GM12878 (cell line): ENCODE data around the gene YPEL4.

ENCODE experiments used
- ATF7 ChIP-seq: fragments of 450-650 bp; IDR thresholded peaks from 2 replicates; pipeline ENCODE4 v1.6.1; 2016; ENCODE audit warnings: low read depth, mild to moderate bottlenecking
- CEBPZ ChIP-seq: fragments of 150-350 bp; IDR thresholded peaks from 2 replicates; pipeline ENCODE4 v1.6.1; 2016; ENCODE audit warnings: low read depth, low read length
- HDAC6 ChIP-seq: fragments of 200-600 bp; sonication (generic); IDR thresholded peaks from one replicate; pipeline ENCODE4 v1.8.0; 2017; ENCODE audit warnings: antibody characterized with exemption; ENCODE audit not compliant: unreplicated experiment
- MXI1 ChIP-seq: fragments of 150-350 bp; IDR thresholded peaks from 2 replicates; pipeline ENCODE4 v1.6.1; 2011; ENCODE audit warnings: low read depth, mild to moderate bottlenecking, inconsistent platforms, low read length, improper control_type of control experiment
- POLR2A ChIP-seq: IDR thresholded peaks from 2 replicates; pipeline ENCODE4 v1.6.1; 2011; ENCODE audit warnings: low read depth, mild to moderate bottlenecking, low read length
- SIX5 ChIP-seq: IDR thresholded peaks from 2 replicates; pipeline ENCODE4 v1.6.1; 2011; ENCODE audit warnings: mild to moderate bottlenecking, low read depth, low read length, moderate library complexity; ENCODE audit not compliant: severe bottlenecking
- SREBF2 ChIP-seq: IDR thresholded peaks from 2 replicates; pipeline ENCODE4 v1.6.1; 2012; ENCODE audit warnings: mild to moderate bottlenecking, low read length
- ZNF274 ChIP-seq: IDR thresholded peaks from one replicate; pipeline ENCODE4 v1.8.0; 2011; ENCODE audit not compliant: insufficient read length, insufficient read depth

- TF ChIP-seq SREBF2: no peak
- TF ChIP-seq MXI1: no peak
- TF ChIP-seq POLR2A: no peak
- no peak for TF ChIP-seq ATF7
- no peak for TF ChIP-seq HDAC6
- TF ChIP-seq SIX5: no peak
- no peak for TF ChIP-seq ZNF274
- no peak for TF ChIP-seq CEBPZ
Measured at GRCh38 chr11:57624864-57625263, 24.8 kb downstream of the YPEL4 start.
